AG09319 (cell line): ENCODE measurements around the gene CELA3B.

Source experiments
- DNase-seq: peaks from one replicate; pipeline ENCODE4 v3.0.0-alpha.2; 2010; ENCODE audit warnings: low read depth; ENCODE audit errors: extremely low read depth
- CTCF ChIP-seq: IDR thresholded peaks from 2 replicates; pipeline ENCODE4 v1.5.1; 2011; ENCODE audit warnings: low read depth, mild to moderate bottlenecking, inconsistent platforms, low read length, moderate library complexity

Gene CELA3B

GRCh38 chr1:21935393-21935804 lies 41.4 kb upstream of the CELA3B start:
- TF ChIP-seq CTCF: no peak
- DNase-seq: no peak

GRCh38 chr1:21935891-21936365 lies 40.9 kb upstream of the CELA3B start:
- no peak for TF ChIP-seq CTCF
- no peak for DNase-seq

GRCh38 chr1:21936366-21937031 lies 40.3 kb upstream of the CELA3B start:
- no peak for DNase-seq
- TF ChIP-seq CTCF: no peak

GRCh38 chr1:21937034-21937371 lies 39.8 kb upstream of the CELA3B start, which contains the start of gene HSPG2:
Gene HSPG2, minus strand, starts transcription at chr1:21937310. Its CDS starts 93 bp downstream, at chr1:21937217.
- no peak for DNase-seq
- TF ChIP-seq CTCF: no peak

GRCh38 chr1:21937372-21938121 lies 39.3 kb upstream of the CELA3B start:
- DNase-seq: no peak

GRCh38 chr1:21938732-21939538 lies 37.9 kb upstream of the CELA3B start:
- no peak for DNase-seq
- no peak for TF ChIP-seq CTCF

More at GRCh38 chr1:21937372-21938121, 39.3 kb upstream of the CELA3B start:
- no peak for TF ChIP-seq CTCF
